HG02981 (cell line): ENCODE results near the gene CBLN3.

Experiments
- ATAC-seq: cut with Tn5 transposase; IDR thresholded peaks from one replicate; pipeline ENCODE4 v1.9.1; 2021; ENCODE audit warnings: mild to moderate bottlenecking, moderate library complexity; ENCODE audit not compliant: unreplicated experiment

Gene CBLN3

GRCh38 chr14:24426912-24427536 is 2.4 kb downstream of the CBLN3 start:
- no peak for ATAC-seq

GRCh38 chr14:24426150-24426911 is 3.1 kb downstream of the CBLN3 start:
- ATAC-seq, result no peak

GRCh38 chr14:24425704-24426103 is 3.8 kb downstream of the CBLN3 start:
- no peak for ATAC-seq

- no peak for ATAC-seq
Observed at GRCh38 chr14:24422694-24423601, 6.5 kb downstream of the CBLN3 start.

- no peak for ATAC-seq
Observed at GRCh38 chr14:24422261-24422660, 7.2 kb downstream of the CBLN3 start.

GRCh38 chr14:24418492-24418873 is 11.0 kb downstream of the CBLN3 start:
- no peak for ATAC-seq

GRCh38 chr14:24417832-24418491 is 11.5 kb downstream of the CBLN3 start:
- no peak for ATAC-seq

- no peak for ATAC-seq
Observed at GRCh38 chr14:24416932-24417619, 12.4 kb downstream of the CBLN3 start.

- no peak for ATAC-seq
Observed at GRCh38 chr14:24416254-24416931, 13.1 kb downstream of the CBLN3 start.

- no peak for ATAC-seq
Observed at GRCh38 chr14:24415421-24416253, 13.8 kb downstream of the CBLN3 start.

- no peak for ATAC-seq
Observed at GRCh38 chr14:24414732-24415420, 14.6 kb downstream of the CBLN3 start.

GRCh38 chr14:24414077-24414476 is 15.4 kb downstream of the CBLN3 start:
- no peak for ATAC-seq

- ATAC-seq, result peak; percentile 63
Observed at GRCh38 chr14:24411443-24412389, 17.8 kb downstream of the CBLN3 start.

GRCh38 chr14:24409956-24410355 is 19.5 kb downstream of the CBLN3 start:
- ATAC-seq, result no peak

GRCh38 chr14:24409192-24409591 is 20.3 kb downstream of the CBLN3 start:
- no peak for ATAC-seq

- no peak for ATAC-seq
Observed at GRCh38 chr14:24408764-24409163, 20.7 kb downstream of the CBLN3 start.

- no peak for ATAC-seq
Observed at GRCh38 chr14:24407608-24408325, 21.7 kb downstream of the CBLN3 start.
